NCI-H446 (cell line): ENCODE results near the gene NLRP11.
"Not testable (repeated sequence)": the region's sequence is repeated elsewhere in the genome, so short reads cannot be mapped to it uniquely, and the experiment has no call there.

Experiments used
- DNase-seq, 2 experiments: peaks; one replicate each; lab custom pipeline; 2025; lab: John Stamatoyannopoulos, UW

NLRP11 gene

DNA sequence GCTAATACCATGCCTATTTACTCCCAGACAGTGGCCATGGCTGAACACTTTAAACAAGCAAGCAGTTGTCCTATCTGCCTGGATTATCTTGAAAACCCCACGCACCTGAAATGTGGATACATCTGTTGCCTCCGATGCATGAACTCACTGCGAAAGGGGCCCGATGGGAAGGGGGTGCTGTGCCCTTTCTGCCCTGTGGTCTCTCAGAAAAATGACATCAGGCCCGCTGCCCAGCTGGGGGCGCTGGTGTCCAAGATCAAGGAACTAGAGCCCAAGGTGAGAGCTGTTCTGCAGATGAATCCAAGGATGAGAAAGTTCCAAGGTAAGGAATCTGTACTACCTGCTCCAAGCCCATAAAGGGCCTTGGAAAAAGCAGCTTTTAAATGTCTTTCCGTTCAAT, 54.3 kb downstream of the NLRP11 start:
- peak in 1 of 2 experiments; percentile 30 for DNase-seq

- DNase-seq = not testable (repeated sequence)
Observed at GRCh38 chr19:55769632-55770031, 62.2 kb downstream of the NLRP11 start.

DNA sequence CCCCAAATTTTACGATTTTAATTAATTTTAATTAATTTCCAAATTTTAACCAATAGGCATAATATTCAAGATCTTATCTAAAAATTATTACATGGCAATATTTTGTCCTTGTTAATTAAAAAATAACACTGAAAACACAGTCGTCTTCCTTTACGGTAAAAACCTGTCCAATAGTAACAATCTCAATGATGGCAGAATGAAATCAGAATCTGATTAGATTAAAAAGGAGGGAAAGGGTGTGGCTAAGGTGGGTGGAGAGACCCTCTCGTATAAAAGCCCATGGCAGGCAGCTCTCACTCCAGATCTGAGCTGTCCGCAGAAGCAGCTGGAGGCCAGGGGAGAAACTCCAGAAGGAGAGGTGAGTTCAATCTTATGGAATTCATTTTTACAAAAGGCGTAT, 63.0 kb downstream of the NLRP11 start, which contains the start of gene RFPL4AL1:
Gene RFPL4AL1, plus strand, starts transcription at position 301 of the 400 bp plus-strand sequence. CDS start 2,687 bp downstream, outside the sequence.
- DNase-seq = not testable (repeated sequence)

- DNase-seq = no peak
Observed at GRCh38 chr19:55766466-55766865, 65.3 kb downstream of the NLRP11 start.

GRCh38 chr19:55758797-55759196, 73.0 kb downstream of the NLRP11 start, which contains the start of gene RFPL4A:
Gene RFPL4A, plus strand, starts transcription at chr19:55759097. Its CDS starts 2,704 bp downstream, at chr19:55761801.
- not testable (repeated sequence) for DNase-seq

- DNase-seq = not testable (repeated sequence)
Observed at GRCh38 chr19:55756808-55757207, 75.0 kb downstream of the NLRP11 start.

DNA sequence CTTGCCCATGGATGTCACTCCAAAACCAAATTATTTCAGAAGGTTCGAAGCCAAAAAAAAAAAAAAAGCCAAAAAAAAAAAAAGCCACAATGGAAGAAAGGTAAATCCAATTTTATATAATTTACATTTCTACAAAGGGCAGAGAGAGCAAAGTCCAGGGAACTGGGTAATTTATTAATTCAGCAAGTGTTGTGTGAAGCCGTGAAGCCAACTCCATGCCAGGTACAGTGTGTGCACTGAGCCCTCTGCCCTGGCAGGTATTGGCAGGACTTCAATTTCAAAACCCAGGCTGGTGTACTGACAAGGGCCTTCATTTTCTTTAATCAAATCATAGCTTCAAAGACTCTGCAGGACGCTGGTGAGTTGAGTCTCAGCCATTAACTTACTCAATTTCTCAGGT, 78.4 kb downstream of the NLRP11 start:
- DNase-seq = no peak

- DNase-seq = no peak
Observed at GRCh38 chr19:55750715-55751114, 81.1 kb downstream of the NLRP11 start.

DNA sequence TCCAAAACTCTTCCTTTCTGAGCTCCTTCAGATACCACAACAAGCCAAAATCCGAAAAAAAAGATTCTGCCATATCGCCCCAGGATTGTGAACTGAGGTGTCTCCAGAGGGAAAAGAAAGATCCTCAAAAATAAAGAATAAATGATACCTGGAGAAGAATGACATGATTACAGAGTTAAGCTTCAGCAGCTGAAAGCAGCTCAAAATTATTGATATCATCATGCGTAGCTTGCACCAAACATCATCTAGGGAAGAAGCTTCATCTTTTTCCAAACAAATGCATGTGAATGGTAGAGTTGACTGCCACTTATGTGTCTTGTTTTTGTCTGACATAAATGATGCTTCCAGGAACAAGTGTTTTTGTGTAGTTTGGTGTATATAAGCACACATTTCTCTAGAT, 93.5 kb downstream of the NLRP11 start, which contains the start of gene NLRP9:
Gene NLRP9, minus strand, starts transcription at position 101 of the 400 bp plus-strand sequence. Its CDS starts 28 bp downstream, at position 73.
- DNase-seq = no peak
